ENCODE data around the gene TENM4.

TENM4 gene

GRCh38 chr11:78869293-78869692 is 571.5 kb downstream of the TENM4 start:
- no peak for DNase-seq

DNA sequence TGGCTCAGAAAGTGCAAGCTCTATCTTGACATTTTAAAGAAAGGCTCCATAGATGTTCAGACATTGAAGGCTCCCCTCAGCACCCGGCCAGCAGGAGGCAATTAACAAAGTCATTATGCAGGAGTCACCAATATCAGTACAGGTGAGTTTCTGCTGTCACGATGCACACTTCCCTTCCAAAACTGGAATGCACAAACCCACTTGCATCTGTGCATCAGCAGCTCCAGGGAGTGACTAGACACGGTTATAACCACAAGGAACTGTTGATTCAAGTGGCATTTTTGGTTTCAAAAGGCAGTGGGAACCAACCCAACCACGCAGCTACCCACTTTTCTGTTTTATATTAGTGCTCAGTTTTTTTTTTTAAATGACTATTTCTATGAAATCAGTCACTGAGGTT is 572.3 kb downstream of the TENM4 start:
- no peak for DNase-seq

DNA sequence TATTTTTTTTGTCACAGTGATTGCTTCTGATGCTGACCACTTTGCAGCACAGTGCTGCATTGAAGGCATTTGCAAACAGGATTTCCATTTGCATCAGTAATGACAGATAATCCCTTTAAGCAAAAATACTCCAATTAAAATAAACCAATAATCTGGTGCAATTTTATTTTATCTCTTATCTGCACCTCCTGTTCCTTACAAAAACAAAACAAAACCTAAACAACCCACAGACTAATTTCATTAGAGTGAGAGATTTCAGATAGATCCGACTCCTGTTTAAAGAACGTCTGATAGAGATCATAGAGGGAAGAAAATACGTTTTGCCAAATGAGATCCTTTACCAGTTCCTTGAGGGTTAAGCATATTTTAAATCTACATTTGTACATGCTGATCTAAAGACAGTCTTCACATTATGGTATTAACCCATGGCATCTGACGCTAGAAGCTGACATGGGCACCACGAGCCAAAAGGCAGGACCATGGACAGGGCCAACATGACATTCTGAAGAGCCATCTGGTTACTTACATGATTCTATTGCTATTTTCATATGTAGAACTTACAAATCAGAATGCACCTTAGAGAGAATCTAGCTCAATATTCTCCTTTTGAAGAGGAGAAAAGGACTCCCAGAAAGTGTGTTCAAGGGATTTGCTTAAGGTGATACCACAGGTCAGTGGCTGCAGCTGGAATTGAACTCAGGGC is 580.0 kb downstream of the TENM4 start:
- DNase-seq = no peak

DNA sequence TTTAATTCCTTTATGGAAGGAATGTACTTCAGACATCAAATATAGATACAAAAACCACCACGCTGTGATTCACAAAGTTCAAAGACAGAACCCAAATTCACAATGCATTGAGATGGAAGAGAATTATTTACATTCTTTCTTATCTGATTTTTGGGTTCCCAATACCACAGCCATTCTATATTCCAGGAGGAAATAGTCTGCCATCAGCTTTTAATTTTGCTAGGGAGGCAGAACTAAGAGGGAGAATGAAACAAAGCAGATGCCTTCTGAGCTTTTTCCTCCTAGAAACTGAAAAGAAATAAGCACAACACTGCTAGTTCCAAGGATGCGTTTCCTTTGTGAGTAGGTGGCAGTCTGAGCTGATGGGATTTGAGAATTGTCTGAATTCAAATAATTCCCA is 583.1 kb downstream of the TENM4 start:
- DNase-seq = no peak

DNA sequence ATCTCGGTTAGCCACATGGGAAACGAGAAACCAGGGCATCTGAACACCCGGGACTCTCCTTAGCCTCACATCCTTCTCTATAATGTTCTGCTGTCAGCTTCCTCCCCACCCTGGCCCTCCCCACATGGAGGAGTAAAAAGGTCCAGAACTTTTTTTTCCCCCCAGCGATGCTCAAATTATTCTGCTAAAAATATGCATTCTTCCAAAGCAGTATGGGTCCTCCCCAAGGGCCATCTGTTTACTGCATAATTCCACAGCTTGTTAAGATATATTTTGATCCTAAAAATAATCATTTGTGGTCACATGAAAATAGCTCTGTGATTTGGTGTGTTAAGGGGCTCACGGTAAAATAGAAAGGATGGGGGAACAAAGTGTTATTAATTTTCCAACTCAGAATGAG is 584.6 kb downstream of the TENM4 start:
- DNase-seq = no peak

DNA sequence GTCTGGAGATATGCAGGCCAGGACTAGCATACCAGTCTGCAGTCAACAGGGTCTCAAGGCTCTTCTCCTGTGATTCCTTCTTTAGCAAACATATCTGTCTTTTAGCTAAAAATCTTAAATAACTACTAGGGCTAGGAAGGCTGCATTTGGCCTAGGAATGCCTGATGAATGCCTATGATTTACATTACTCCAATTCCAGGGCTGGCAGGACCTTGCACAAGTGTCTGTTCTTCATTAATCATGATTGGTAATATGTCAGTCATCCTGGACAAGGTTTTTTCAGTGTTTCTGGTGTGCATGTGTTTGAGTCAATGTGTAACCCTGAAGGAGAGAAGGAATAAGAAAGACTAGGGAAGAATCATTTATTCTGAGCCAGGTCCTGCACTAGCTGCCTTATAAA is 585.7 kb downstream of the TENM4 start:
- DNase-seq = no peak

GRCh38 chr11:78853521-78853920 is 587.3 kb downstream of the TENM4 start:
- no peak for DNase-seq

- peak; percentile 47 to 56 for DNase-seq
These were observed 588.8 kb downstream of the TENM4 start for GRCh38 chr11:78851878-78852586.

DNA sequence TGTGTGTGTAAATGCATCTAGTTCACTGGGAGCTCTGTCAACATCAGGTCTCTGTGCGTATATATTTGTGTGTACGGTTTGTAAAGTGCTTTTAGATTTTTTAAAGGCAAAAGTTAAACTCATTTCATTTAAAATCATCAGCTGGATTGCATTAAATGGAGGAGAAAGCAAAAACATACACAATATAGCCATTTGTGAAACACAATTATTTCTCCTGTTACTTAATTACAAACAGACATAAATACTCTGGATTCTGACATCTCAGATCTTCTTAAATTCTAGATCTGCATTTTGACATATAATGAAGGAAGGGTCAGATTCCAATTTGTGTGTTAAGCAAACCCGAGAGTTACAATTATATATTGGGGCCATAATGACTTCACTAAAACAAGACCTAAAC is 590.8 kb downstream of the TENM4 start:
- no peak for DNase-seq

DNA sequence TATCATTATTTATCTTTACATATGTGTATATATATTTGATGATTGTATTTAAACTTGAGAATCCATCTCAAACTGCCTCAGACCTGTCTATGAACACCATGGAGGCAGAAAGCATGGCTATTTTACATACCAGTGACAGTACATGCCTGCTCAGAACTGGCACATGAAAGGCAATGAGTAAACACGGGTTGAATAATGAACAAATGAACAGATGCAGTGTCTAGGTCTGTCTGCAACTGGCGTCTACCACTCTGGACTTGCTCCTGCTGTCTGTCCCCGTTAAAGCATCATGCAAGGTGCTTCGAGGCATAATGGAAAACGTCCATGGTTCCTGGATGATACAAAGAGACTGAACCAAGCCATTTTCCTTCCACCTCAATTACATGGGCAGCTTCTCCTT is 594.6 kb downstream of the TENM4 start:
- DNase-seq = no peak

DNA sequence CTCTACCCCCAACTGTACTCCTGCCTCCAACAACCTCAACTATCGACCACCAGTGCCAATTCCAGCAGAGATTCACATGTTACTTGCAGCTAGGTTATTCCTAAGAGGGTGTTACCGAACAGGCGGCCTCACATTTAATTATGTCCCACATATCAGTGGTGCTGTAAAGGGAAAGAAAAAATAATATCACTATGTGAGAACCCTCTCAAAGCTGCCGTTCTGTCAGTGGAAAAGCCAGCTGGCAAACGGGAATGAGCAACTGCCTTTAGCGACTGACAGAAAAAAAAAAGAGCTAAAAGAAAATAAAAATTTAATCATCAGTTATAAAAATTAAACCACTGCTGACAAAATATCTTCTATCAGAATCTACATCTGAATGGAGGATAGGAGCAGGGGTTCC is 595.3 kb downstream of the TENM4 start:
- DNase-seq = no peak

GRCh38 chr11:78841456-78842060 is 599.3 kb downstream of the TENM4 start:
- DNase-seq = no peak

DNA sequence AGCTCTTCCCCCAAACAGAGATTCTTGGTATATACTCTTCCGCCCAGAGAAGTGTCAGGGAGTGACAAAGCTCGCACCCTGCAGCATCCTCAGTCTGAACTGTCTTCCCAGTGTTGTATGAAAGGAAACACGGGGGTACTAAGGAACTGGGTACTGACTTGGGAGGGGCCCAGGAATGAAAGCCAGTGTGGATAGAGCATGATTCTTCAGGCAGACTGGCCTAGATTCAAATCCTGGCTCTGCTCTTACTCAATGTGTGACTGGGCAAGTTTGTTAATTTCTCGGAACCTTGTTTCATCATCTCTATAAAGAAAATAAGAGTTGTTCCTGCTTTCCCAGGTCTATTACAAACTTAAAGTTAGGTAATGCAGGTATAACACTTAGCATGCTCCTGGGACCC is 600.2 kb downstream of the TENM4 start:
- no peak for DNase-seq

- no peak for DNase-seq
These were observed 600.6 kb downstream of the TENM4 start for GRCh38 chr11:78840200-78840599.

- no peak for DNase-seq
These were observed 602.4 kb downstream of the TENM4 start for GRCh38 chr11:78838417-78838816.

DNA sequence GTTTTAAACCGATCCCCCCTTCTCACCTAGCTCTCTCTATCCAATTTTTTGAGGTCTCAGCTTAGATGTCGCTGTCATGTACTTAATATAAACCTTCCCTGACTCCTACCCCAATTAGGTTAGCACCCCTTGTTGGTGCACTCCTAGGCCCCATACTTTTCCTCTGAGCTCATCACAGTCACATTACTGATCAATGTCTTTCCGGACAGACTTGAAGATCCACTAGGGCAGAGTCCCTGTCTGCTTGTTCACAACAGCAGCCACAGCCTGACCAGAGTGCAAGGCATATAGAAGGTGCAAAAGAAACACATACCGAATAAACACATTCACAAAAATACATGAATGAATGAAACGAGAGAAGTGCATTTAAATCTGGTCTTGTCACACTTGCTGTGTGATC is 605.2 kb downstream of the TENM4 start:
- no peak for DNase-seq

DNA sequence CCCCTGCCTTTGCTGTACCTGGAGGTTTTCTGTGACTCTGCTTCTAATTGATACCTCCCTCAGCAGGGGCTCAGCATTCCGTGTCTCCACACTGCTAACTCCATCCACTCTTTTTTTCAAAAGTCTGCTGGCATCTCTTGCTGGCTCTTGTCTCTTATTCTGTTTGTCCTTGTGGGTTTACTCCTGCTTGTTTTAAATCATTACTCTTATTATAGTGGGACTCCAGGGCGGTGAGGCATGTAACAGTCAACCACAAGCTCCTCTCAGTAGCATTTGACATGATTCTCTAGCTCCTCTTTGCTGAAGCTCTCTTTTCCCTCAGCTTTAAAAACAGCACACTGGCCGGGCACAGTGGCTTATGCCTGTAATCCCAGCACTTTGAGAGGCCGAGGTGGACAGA is 605.9 kb downstream of the TENM4 start:
- DNase-seq = no peak

DNA sequence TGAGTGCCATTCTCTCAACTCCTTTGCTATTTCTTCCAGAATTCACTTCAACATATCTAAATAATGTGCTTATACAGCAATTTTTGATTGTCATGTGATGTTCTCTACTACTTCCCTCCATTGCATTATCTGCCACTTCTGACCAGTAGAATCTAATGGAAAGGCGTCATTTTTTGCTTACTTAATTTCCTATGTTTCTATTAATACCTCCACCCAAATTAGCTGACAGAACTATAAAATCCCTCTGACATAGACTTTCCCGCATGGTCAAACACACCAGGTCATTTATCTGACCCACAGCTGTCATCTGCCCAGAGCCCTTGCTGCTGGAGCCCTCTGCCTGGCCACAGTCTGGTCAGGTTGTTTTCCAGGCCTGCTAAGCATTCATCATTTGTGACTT is 607.6 kb downstream of the TENM4 start:
- peak; percentile 14 to 50 for DNase-seq

GRCh38 chr11:78832226-78832947 is 608.4 kb downstream of the TENM4 start:
- DNase-seq = no peak

DNA sequence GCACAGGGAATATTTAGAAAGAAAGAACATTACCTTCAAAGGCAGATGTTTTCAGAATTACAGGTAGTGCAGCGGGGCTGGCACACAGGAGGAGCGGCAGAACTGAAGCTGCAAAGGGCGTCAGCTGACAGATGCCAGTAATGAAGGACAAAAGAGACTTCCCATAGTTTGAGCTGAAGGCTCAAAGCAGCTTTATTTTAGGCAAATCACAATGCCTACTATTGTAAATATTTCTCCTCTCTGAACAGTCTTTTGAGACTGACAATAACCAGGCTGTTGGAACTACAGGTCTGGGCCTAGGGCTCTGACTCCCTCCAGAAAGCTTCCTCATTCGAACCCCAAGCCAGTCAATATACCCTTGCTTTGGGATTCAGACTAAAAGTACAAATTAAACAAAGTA is 609.3 kb downstream of the TENM4 start:
- no peak for DNase-seq

DNA sequence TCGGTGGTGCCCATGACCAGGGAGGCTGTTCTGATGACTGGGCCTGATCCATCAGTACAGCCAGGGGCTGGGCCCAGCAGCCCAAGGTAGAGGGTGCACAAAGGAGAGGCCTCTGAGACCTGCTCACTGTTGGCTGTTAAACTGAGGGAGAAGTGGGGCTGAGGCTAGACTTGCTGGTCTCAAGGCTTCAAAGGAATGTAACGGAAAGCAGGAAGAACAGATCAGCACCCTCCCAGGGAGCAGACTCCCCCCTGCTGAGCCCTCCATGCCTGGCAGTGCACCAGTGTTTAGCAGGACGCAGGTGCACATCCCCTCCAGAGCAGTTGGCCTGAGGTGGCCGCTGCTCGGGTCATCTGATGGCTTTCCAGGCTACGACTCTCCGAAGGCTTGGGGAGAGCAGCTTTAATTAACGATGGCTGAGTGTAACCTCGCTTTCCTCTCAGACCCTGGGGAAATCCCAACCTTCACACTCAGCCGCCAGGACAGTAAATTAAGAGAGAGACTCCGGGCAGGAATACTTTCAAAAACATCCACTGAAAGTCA is 610.5 kb downstream of the TENM4 start:
- no peak for DNase-seq

DNA sequence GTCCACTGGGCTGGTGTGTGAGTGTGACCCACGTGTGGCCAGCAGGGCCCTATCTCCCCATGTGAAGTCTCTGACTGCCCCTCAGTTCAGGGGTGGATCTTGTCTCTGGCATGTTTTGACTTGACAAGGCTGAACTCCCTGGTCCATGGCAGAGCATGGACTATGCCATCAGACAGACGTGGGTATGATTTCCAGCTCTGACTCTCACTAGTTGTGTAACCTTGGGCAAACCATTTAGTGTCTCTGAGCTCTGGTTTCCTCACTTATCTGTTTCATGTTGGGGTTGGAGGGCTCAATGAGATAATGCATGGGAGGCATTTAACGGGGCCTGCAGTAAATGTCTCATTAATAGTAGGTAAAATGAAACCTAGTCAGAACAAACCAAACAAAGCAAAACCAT is 611.7 kb downstream of the TENM4 start:
- DNase-seq = peak; percentile 50 to 79

- peak; percentile 62 to 73 for DNase-seq
These were observed 612.2 kb downstream of the TENM4 start for GRCh38 chr11:78828676-78829075.

Data from inflammatory macrophage treated with lipopolysaccharide for 1 hour (primary cell).